ENCODE data around the gene SIRT2.
"Not testable (repeated sequence)": the region's sequence is repeated elsewhere in the genome, so short reads cannot be mapped to it uniquely, and the experiment has no call there.

The SIRT2 gene

GRCh38 chr19:38894968-38895367, 4.5 kb downstream of the SIRT2 start:
- Histone ChIP-seq H3K4me1 (ENCODE audit: control insufficient read depth in 2 of 2, insufficient read depth in 2 of 2, low read length in 2 of 2) (peaks cover 7 to 9% of the 10 kb centered on the region in 2 donors), H3K4me3 (ENCODE audit: low read length in 2 of 2) (no peak overlapping the region), H3K36me3 (ENCODE audit: control insufficient read depth in 2 of 2, insufficient read depth in 2 of 2, low read length in 2 of 2) (peaks cover 2 to 12% of the 10 kb centered on the region in 2 donors), H3K27ac (ENCODE audit: low read depth in 2 of 2, low read length in 2 of 2) (no peak overlapping the region), H3K27me3 (ENCODE audit: control insufficient read depth in 2 of 2, insufficient read depth in 2 of 2, low read length in 2 of 2) (no peaks in the 10 kb centered on the region), H3K9ac (ENCODE audit: low read depth in 1 of 2, low read length in 2 of 2) (no peak overlapping the region), H3K9me3 (ENCODE audit: control insufficient read depth in 2 of 2, low read length in 2 of 2) (no peaks in the 10 kb centered on the region)

- Histone ChIP-seq H3K27ac (ENCODE audit: low read depth in 2 of 2, low read length in 2 of 2) (no peak overlapping the region), H3K9me3 (ENCODE audit: control insufficient read depth in 2 of 2, low read length in 2 of 2) (no peaks in the 10 kb centered on the region), H3K4me3 (ENCODE audit: low read length in 2 of 2) (no peak overlapping the region), H3K27me3 (ENCODE audit: control insufficient read depth in 2 of 2, insufficient read depth in 2 of 2, low read length in 2 of 2) (no peaks in the 10 kb centered on the region), H3K4me1 (ENCODE audit: control insufficient read depth in 2 of 2, insufficient read depth in 2 of 2, low read length in 2 of 2) (peaks cover 2% of the 10 kb centered on the region in 2 donors), H3K9ac (ENCODE audit: low read depth in 1 of 2, low read length in 2 of 2) (no peak overlapping the region), H3K36me3 (ENCODE audit: control insufficient read depth in 2 of 2, insufficient read depth in 2 of 2, low read length in 2 of 2) (peaks cover 13 to 26% of the 10 kb centered on the region in 2 donors)
These were observed 6.1 kb downstream of the SIRT2 start for GRCh38 chr19:38893341-38893771.

GRCh38 chr19:38892841-38893240, 6.6 kb downstream of the SIRT2 start:
- H3K27ac ChIP-seq (ENCODE audit: low read depth in 2 of 2, low read length in 2 of 2): no peak overlapping the region
- no peaks in the 10 kb centered on the region for H3K9me3 ChIP-seq (ENCODE audit: control insufficient read depth in 2 of 2, low read length in 2 of 2)
- no peaks in the 10 kb centered on the region for H3K27me3 ChIP-seq (ENCODE audit: control insufficient read depth in 2 of 2, insufficient read depth in 2 of 2, low read length in 2 of 2)
- peaks cover 15 to 26% of the 10 kb centered on the region in 2 donors for H3K36me3 ChIP-seq (ENCODE audit: control insufficient read depth in 2 of 2, insufficient read depth in 2 of 2, low read length in 2 of 2)
- H3K4me1 ChIP-seq (ENCODE audit: control insufficient read depth in 2 of 2, insufficient read depth in 2 of 2, low read length in 2 of 2): no peaks in the 10 kb centered on the region
- no peak overlapping the region for H3K9ac ChIP-seq (ENCODE audit: low read depth in 1 of 2, low read length in 2 of 2)
- H3K4me3 ChIP-seq (ENCODE audit: low read length in 2 of 2): no peak overlapping the region

- Histone ChIP-seq H3K9ac (ENCODE audit: low read depth in 1 of 2, low read length in 2 of 2) (no peak overlapping the region), H3K4me1 (ENCODE audit: control insufficient read depth in 2 of 2, insufficient read depth in 2 of 2, low read length in 2 of 2) (no peaks in the 10 kb centered on the region), H3K9me3 (ENCODE audit: control insufficient read depth in 2 of 2, low read length in 2 of 2) (no peaks in the 10 kb centered on the region), H3K36me3 (ENCODE audit: control insufficient read depth in 2 of 2, insufficient read depth in 2 of 2, low read length in 2 of 2) (peaks cover 15 to 26% of the 10 kb centered on the region in 2 donors), H3K4me3 (ENCODE audit: low read length in 2 of 2) (no peak overlapping the region), H3K27ac (ENCODE audit: low read depth in 2 of 2, low read length in 2 of 2) (no peak overlapping the region), H3K27me3 (ENCODE audit: control insufficient read depth in 2 of 2, insufficient read depth in 2 of 2, low read length in 2 of 2) (no peaks in the 10 kb centered on the region)
These were observed 7.6 kb downstream of the SIRT2 start for GRCh38 chr19:38891771-38892170.

GRCh38 chr19:38890686-38891085, 8.7 kb downstream of the SIRT2 start:
- no peaks in the 10 kb centered on the region for H3K4me1 ChIP-seq (ENCODE audit: control insufficient read depth in 2 of 2, insufficient read depth in 2 of 2, low read length in 2 of 2)
- peaks cover 15 to 29% of the 10 kb centered on the region in 2 donors for H3K36me3 ChIP-seq (ENCODE audit: control insufficient read depth in 2 of 2, insufficient read depth in 2 of 2, low read length in 2 of 2)
- H3K9me3 ChIP-seq (ENCODE audit: control insufficient read depth in 2 of 2, low read length in 2 of 2): no peaks in the 10 kb centered on the region
- H3K27ac ChIP-seq (ENCODE audit: low read depth in 2 of 2, low read length in 2 of 2): no peak overlapping the region
- H3K9ac ChIP-seq (ENCODE audit: low read depth in 1 of 2, low read length in 2 of 2): no peak overlapping the region
- H3K4me3 ChIP-seq (ENCODE audit: low read length in 2 of 2): no peak overlapping the region
- no peaks in the 10 kb centered on the region for H3K27me3 ChIP-seq (ENCODE audit: control insufficient read depth in 2 of 2, insufficient read depth in 2 of 2, low read length in 2 of 2)

GRCh38 chr19:38889803-38890202, 9.6 kb downstream of the SIRT2 start:
- H3K4me1 ChIP-seq (ENCODE audit: control insufficient read depth in 2 of 2, insufficient read depth in 2 of 2, low read length in 2 of 2): no peaks in the 10 kb centered on the region
- H3K9ac ChIP-seq (ENCODE audit: low read depth in 1 of 2, low read length in 2 of 2): no peak overlapping the region
- H3K27me3 ChIP-seq (ENCODE audit: control insufficient read depth in 2 of 2, insufficient read depth in 2 of 2, low read length in 2 of 2): no peaks in the 10 kb centered on the region
- peaks cover 15 to 31% of the 10 kb centered on the region in 2 donors for H3K36me3 ChIP-seq (ENCODE audit: control insufficient read depth in 2 of 2, insufficient read depth in 2 of 2, low read length in 2 of 2)
- H3K27ac ChIP-seq (ENCODE audit: low read depth in 2 of 2, low read length in 2 of 2): no peak overlapping the region
- H3K4me3 ChIP-seq (ENCODE audit: low read length in 2 of 2): no peak overlapping the region
- no peaks in the 10 kb centered on the region for H3K9me3 ChIP-seq (ENCODE audit: control insufficient read depth in 2 of 2, low read length in 2 of 2)

GRCh38 chr19:38888876-38889275, 10.5 kb downstream of the SIRT2 start:
- Histone ChIP-seq H3K9ac (ENCODE audit: low read depth in 1 of 2, low read length in 2 of 2) (no peak overlapping the region), H3K36me3 (ENCODE audit: control insufficient read depth in 2 of 2, insufficient read depth in 2 of 2, low read length in 2 of 2) (peaks cover 15 to 31% of the 10 kb centered on the region in 2 donors), H3K27me3 (ENCODE audit: control insufficient read depth in 2 of 2, insufficient read depth in 2 of 2, low read length in 2 of 2) (no peaks in the 10 kb centered on the region), H3K9me3 (ENCODE audit: control insufficient read depth in 2 of 2, low read length in 2 of 2) (no peaks in the 10 kb centered on the region), H3K4me3 (ENCODE audit: low read length in 2 of 2) (no peak overlapping the region), H3K27ac (ENCODE audit: low read depth in 2 of 2, low read length in 2 of 2) (no peak overlapping the region), H3K4me1 (ENCODE audit: control insufficient read depth in 2 of 2, insufficient read depth in 2 of 2, low read length in 2 of 2) (no peaks in the 10 kb centered on the region)

- not testable (repeated sequence) for H3K4me1 ChIP-seq (ENCODE audit: control insufficient read depth in 2 of 2, insufficient read depth in 2 of 2, low read length in 2 of 2); H3K27me3 ChIP-seq (ENCODE audit: control insufficient read depth in 2 of 2, insufficient read depth in 2 of 2, low read length in 2 of 2); H3K27ac ChIP-seq (ENCODE audit: low read depth in 2 of 2, low read length in 2 of 2); H3K4me3 ChIP-seq (ENCODE audit: low read length in 2 of 2); H3K9ac ChIP-seq (ENCODE audit: low read depth in 1 of 2, low read length in 2 of 2); H3K9me3 ChIP-seq (ENCODE audit: control insufficient read depth in 2 of 2, low read length in 2 of 2)
- H3K36me3 ChIP-seq (ENCODE audit: control insufficient read depth in 2 of 2, insufficient read depth in 2 of 2, low read length in 2 of 2): peaks cover 11 to 21% of the 10 kb centered on the region in 2 donors
These were observed 14.7 kb downstream of the SIRT2 start for GRCh38 chr19:38884691-38885090.

- Histone ChIP-seq H3K4me3 (ENCODE audit: low read length in 2 of 2) (no peak overlapping the region), H3K4me1 (ENCODE audit: control insufficient read depth in 2 of 2, insufficient read depth in 2 of 2, low read length in 2 of 2) (peaks cover 5 to 13% of the 10 kb centered on the region in 2 donors), H3K9ac (ENCODE audit: low read depth in 1 of 2, low read length in 2 of 2) (no peak overlapping the region), H3K27me3 (ENCODE audit: control insufficient read depth in 2 of 2, insufficient read depth in 2 of 2, low read length in 2 of 2) (no peaks in the 10 kb centered on the region), H3K9me3 (ENCODE audit: control insufficient read depth in 2 of 2, low read length in 2 of 2) (no peaks in the 10 kb centered on the region), H3K36me3 (ENCODE audit: control insufficient read depth in 2 of 2, insufficient read depth in 2 of 2, low read length in 2 of 2) (peaks cover 1 to 9% of the 10 kb centered on the region in 2 donors), H3K27ac (ENCODE audit: low read depth in 2 of 2, low read length in 2 of 2) (no peak overlapping the region)
These were observed 16.1 kb downstream of the SIRT2 start for GRCh38 chr19:38883286-38883685.

GRCh38 chr19:38880882-38881609, 18.4 kb downstream of the SIRT2 start:
- Histone ChIP-seq H3K9me3 (ENCODE audit: control insufficient read depth in 2 of 2, low read length in 2 of 2) (no peaks in the 10 kb centered on the region), H3K27ac (ENCODE audit: low read depth in 2 of 2, low read length in 2 of 2) (no peak overlapping the region), H3K27me3 (ENCODE audit: control insufficient read depth in 2 of 2, insufficient read depth in 2 of 2, low read length in 2 of 2) (no peaks in the 10 kb centered on the region), H3K9ac (ENCODE audit: low read depth in 1 of 2, low read length in 2 of 2) (no peak overlapping the region), H3K36me3 (ENCODE audit: control insufficient read depth in 2 of 2, insufficient read depth in 2 of 2, low read length in 2 of 2) (peaks cover 0 to 9% of the 10 kb centered on the region in 2 donors), H3K4me1 (ENCODE audit: control insufficient read depth in 2 of 2, insufficient read depth in 2 of 2, low read length in 2 of 2) (peaks cover 14 to 18% of the 10 kb centered on the region in 2 donors), H3K4me3 (ENCODE audit: low read length in 2 of 2) (no peak overlapping the region)
